HFF-Myc (cell line): ENCODE measurements around the gene EYS.

Source experiments
- DNase-seq: peaks from one replicate; pipeline ENCODE4 v3.0.0-alpha.2; 2011; ENCODE audit warnings: low read depth; ENCODE audit errors: extremely low read depth
- H3K4me3 ChIP-seq: replicated peaks from 2 replicates; pipeline ENCODE4 v1.5.1; 2011; ENCODE audit warnings: low read depth, mild to moderate bottlenecking, control low read depth, low read length
- CTCF ChIP-seq: IDR thresholded peaks from 2 replicates; pipeline ENCODE4 v1.5.1; 2012; ENCODE audit warnings: mild to moderate bottlenecking, low read depth, low read length, control low read depth; ENCODE audit errors: missing control alignments

The EYS gene

GRCh38 chr6:63789699-63790098, 1917.3 kb downstream of the EYS start:
- H3K4me3 ChIP-seq = no peak overlapping the region
- no peak for TF ChIP-seq CTCF
- DNase-seq = no peak

- no peak for DNase-seq
- no peak for TF ChIP-seq CTCF
- H3K4me3 ChIP-seq = no peak overlapping the region
Observed at GRCh38 chr6:63788569-63788968, 1918.5 kb downstream of the EYS start.

GRCh38 chr6:63787021-63787420, 1920.0 kb downstream of the EYS start:
- DNase-seq = no peak
- H3K4me3 ChIP-seq = no peak overlapping the region
- TF ChIP-seq CTCF = no peak

- TF ChIP-seq CTCF = no peak
- no peak overlapping the region for H3K4me3 ChIP-seq
- no peak for DNase-seq
Observed at GRCh38 chr6:63785006-63785405, 1922.0 kb downstream of the EYS start.

GRCh38 chr6:63783096-63783495, 1923.9 kb downstream of the EYS start:
- TF ChIP-seq CTCF = no peak
- DNase-seq = no peak
- H3K4me3 ChIP-seq = no peak overlapping the region

GRCh38 chr6:63774961-63775360, 1932.1 kb downstream of the EYS start:
- DNase-seq = no peak
- H3K4me3 ChIP-seq = no peak overlapping the region
- no peak for TF ChIP-seq CTCF

- no peak overlapping the region for H3K4me3 ChIP-seq
- DNase-seq = no peak
- TF ChIP-seq CTCF = no peak
Observed at GRCh38 chr6:63773200-63773599, 1933.8 kb downstream of the EYS start.
